HG02610 (cell line): ENCODE measurements around the gene MPHOSPH9.

Source experiments
- ATAC-seq: cut with Tn5 transposase; IDR thresholded peaks from one replicate; pipeline ENCODE4 v1.9.1; 2021; ENCODE audit warnings: mild to moderate bottlenecking, moderate library complexity; ENCODE audit not compliant: unreplicated experiment

MPHOSPH9 gene

DNA sequence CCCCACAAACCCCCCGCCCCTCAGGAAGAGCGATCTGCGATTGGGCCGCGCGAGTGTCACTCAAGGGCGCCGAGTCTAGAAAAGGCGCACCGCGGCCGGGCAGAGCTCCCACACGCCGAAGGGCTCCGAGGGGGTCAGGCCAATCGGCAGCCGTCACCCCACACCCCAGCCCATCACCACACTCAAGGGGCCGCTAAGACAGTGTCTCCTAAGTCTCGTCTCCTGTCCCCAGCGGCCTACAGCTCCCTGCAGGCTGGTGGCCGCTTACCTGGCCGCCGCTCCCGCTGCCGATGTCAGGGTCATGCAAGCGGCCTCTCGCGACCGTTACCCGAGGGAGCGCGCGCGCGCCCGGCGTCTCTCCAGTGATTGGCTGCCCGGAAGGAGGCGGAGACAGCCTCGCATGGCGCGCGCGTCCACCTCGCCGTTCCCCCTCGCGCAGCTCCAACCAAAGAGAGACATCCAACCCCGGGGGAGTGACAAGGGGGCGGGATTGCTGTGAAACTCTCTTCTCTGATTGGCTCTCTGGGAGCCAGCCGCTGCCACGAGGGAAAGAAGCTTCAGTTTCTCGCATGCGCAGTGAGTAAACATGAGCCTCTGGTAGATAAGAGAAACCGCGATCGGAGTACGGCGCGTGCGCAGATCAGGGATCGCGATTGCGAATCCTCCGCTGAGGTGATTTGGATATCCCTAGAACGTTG is at the start of gene MPHOSPH9, which contains the start of gene MTRFR:
TSS of gene MPHOSPH9 (minus strand) at position 335 of the 698 bp plus-strand sequence. CDS start 2,777 bp downstream, outside the sequence.
TSS of gene MTRFR (plus strand) at position 630 of the 698 bp plus-strand sequence. CDS start 20,239 bp downstream, outside the sequence.
- peak; percentile 78 for ATAC-seq

DNA sequence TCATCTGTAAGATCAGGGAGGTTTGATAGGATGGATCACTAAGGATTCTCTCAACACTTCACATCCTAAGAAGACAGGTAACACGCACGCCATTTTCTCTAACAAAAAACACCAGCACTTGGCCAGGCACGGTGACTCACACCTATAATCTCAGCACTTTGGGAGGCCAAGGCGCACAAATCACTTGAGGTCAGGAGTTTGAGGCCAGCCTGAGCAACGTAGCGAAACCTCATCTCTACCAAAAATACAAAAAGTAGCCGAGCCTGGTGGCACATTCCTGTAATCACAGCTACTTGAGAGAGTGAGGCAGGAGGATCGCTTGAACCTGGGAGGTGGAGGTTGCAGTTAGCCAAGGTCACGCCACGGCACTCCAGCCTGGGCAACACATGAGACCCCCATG is 49.2 kb upstream of the MPHOSPH9 start:
- ATAC-seq, result no peak

DNA sequence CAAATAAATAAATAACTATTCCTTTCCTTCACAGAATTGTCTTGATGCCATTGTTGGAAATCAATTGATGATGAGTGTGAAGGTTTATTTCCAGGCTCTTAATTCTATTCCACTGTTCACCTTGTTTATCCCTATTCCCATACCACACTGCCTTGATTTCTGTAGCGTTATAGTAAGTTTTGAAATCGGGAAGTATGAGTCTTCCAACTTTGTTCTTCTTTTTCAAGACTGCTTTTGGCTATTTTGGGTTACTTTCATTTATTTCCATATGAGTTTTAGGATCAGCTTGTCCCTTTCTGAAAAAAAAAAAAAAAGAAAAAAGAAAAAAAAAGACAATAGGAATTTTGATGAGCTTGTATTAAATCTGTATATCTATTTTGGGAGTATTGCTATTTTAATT is 48.0 kb upstream of the MPHOSPH9 start:
- no peak for ATAC-seq

DNA sequence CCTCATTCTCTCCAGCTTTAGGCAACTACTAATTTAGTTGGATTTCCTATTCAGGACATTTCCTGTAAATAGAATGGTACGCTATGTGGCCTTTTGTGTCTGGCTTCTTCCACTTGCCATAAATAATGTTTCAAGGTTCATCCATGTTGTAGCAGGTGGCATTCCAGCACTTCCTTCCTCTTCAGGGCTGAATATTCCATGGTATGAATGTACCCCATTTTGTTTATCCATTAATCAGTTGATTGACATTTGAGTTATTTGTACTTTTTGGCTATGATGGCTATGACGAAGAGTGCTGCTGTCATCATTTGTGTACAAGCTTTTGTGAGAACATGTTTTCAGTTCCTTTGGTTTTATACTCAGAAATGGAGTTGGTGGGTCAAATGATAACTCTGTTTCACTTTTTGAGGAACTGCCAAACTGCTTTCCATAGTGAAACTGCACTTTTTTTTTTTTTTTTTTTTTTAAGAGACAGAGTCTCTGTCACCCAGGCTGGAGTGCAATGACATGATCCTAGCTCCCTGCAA is 45.2 kb upstream of the MPHOSPH9 start:
- peak; percentile 76 for ATAC-seq

- no peak for ATAC-seq
These were observed 40.2 kb upstream of the MPHOSPH9 start for GRCh38 chr12:123273166-123273565.

GRCh38 chr12:123271001-123271668 is 38.2 kb upstream of the MPHOSPH9 start:
- ATAC-seq, result peak; percentile 54

DNA sequence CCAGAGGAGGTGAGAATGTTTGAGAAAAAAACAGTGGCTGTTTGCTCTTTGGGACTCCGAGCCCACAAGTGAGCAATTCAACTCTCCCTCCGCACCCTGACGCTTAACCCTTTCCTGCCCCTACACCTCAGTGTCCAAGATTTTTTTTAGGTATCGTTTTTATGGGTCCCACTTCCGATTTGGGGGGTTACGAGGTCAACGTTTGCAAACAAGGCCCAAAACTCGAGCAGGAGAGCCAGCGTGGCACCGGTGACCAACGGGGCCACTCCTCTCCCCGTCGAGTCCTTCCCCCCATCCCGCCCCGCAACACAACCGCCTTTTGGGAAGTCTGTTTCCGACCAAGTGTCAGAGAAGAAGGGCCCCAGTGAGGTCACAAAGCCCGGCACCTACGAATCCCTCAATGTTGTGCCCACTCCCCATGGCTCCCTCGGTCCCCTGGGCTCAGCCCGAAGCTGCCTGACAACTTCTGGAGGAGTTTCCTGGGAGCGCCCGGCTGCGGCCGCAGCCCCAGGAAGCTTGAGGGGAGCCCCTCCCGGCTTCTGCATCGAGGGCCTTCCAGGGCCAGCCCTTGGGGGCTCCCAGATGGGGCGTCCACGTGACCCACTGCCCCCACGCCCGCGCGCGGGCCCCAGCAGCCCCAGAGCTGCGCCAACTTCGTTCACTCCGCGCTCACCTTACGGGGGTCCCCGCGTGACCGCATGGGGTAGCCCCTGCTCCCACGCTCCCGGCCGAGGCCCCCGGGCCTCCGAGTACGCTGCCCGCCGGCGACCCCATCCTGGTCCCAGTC is 37.5 kb upstream of the MPHOSPH9 start:
- peak; percentile 12 for ATAC-seq

DNA sequence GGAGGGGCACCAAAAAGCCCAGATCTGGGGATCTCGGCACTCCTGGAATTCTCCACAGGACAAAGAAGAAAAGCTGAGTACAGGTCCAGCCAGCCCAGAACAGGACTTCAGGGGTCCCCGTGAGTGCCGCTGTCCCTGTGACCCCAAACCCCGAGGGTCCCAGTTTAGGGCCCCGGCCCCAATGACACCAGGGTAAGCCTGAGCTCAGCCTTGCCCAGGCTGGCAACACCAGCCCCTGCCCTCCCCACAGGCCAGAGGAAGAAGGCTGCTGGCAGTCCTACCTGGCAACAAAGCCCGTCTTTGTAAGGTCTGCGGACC is 36.9 kb upstream of the MPHOSPH9 start:
- no peak for ATAC-seq

GRCh38 chr12:123269395-123269892 is 36.5 kb upstream of the MPHOSPH9 start:
- ATAC-seq, result no peak

GRCh38 chr12:123268850-123269249 is 35.9 kb upstream of the MPHOSPH9 start:
- no peak for ATAC-seq

DNA sequence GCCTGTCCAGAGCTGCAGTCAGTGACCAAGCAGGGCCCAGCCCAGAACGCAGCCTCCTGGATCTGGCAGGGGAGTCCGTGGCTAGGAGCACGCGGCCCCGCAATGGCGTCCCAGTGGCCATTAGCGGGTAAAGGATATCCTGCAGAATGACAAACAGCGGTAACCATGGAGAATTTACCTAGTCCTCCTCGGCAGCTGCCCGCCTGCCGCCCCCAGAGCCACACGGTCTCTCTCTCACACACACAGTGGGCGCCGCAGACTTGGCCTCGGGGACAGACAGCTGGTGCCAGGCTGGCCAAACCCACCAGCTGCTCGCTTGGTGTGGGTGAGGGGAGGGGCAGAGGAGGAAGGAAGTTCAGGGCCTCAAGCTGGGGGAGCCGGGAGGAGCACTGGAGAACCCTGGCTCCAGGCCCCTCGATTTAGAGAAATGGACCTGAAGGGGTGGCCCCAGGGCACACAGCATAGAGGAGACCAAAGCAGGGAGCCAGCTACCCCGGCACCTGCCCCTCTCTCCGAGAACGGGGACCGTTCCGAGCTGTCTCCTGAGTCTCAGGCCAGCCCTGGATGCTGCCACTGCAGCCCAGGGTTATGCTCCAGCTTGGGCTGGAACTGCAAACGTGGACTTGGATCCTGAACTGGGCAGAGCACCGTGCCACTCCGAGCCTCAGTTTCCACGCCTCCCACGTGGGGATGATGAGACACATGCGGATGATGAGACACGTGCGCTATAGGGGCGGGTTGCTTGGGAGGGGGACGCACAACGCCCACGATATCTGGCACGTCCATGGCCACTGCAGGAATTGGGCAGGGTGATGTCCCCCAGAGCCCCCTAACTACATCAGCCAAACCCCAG is 35.3 kb upstream of the MPHOSPH9 start:
- ATAC-seq, result no peak

GRCh38 chr12:123267335-123267920 is 34.5 kb upstream of the MPHOSPH9 start:
- no peak for ATAC-seq

- no peak for ATAC-seq
These were observed 33.8 kb upstream of the MPHOSPH9 start for GRCh38 chr12:123266679-123267277.

GRCh38 chr12:123265851-123266678 is 33.1 kb upstream of the MPHOSPH9 start:
- no peak for ATAC-seq

- no peak for ATAC-seq
These were observed 31.7 kb upstream of the MPHOSPH9 start for GRCh38 chr12:123264642-123265041.

GRCh38 chr12:123263196-123263817 is 30.4 kb upstream of the MPHOSPH9 start:
- ATAC-seq, result no peak

GRCh38 chr12:123261196-123261595 is 28.3 kb upstream of the MPHOSPH9 start:
- no peak for ATAC-seq

GRCh38 chr12:123260081-123260480 is 27.1 kb upstream of the MPHOSPH9 start:
- no peak for ATAC-seq
